HG02759 (cell line): Measurements from ENCODE around the gene MBD6.
"Not testable (repeated sequence)": the region's sequence is repeated elsewhere in the genome, so short reads cannot be mapped to it uniquely, and the experiment has no call there.

Experiments used
- ATAC-seq: cut with Tn5 transposase; IDR thresholded peaks from one replicate; pipeline ENCODE4 v1.9.1; 2021; ENCODE audit warnings: mild to moderate bottlenecking, moderate library complexity; ENCODE audit not compliant: unreplicated experiment

Gene MBD6

DNA sequence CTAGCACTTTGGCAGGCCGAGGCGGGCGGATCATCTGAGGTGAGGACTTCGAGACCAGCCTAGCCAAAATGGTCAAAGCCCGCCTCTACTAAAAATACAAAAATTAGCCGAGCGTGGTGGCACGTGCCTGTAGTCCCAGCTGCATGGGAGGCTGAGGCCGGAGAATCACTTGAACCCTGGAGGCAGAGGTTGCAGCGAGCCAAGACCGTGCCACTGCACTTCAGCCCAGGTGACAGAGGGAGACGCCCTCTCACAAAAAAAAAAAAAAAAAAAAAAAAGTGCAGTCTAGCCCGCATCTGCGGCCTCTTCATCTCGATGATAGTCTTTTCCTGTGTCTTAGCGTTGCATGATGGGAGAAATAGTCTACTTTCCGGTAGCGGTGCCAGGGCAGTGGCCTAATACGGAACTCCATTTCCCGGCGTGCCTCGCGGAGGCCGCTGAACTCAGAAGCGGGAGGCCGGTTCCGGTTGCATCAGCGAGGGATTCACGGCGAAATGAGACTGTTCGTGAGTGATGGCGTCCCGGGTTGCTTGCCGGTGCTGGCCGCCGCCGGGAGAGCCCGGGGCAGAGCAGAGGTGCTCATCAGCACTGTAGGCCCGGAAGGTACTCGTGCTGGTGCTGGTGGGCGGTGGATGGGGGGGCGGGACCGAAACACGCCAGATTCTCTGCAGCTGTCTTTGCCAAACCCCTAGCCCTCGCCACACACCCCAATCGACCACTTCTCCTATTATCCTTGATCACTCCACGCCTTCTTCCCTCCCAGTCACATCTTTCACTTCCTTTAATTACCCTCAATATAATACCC is 34.8 kb upstream of the MBD6 start, which contains the start of gene MARS1:
Gene MARS1 (plus strand): TSS at position 472 of the 805 bp plus-strand sequence. CDS start 23 bp downstream, at position 495.
- ATAC-seq = peak; percentile 98

- no peak for ATAC-seq
Observed at GRCh38 chr12:57488402-57489156, 34.0 kb upstream of the MBD6 start.

GRCh38 chr12:57489157-57489641 is 33.4 kb upstream of the MBD6 start:
- no peak for ATAC-seq

- no peak for ATAC-seq
Observed at GRCh38 chr12:57490126-57490525, 32.5 kb upstream of the MBD6 start.

- ATAC-seq = no peak
Observed at GRCh38 chr12:57491393-57492280, 31.0 kb upstream of the MBD6 start.

DNA sequence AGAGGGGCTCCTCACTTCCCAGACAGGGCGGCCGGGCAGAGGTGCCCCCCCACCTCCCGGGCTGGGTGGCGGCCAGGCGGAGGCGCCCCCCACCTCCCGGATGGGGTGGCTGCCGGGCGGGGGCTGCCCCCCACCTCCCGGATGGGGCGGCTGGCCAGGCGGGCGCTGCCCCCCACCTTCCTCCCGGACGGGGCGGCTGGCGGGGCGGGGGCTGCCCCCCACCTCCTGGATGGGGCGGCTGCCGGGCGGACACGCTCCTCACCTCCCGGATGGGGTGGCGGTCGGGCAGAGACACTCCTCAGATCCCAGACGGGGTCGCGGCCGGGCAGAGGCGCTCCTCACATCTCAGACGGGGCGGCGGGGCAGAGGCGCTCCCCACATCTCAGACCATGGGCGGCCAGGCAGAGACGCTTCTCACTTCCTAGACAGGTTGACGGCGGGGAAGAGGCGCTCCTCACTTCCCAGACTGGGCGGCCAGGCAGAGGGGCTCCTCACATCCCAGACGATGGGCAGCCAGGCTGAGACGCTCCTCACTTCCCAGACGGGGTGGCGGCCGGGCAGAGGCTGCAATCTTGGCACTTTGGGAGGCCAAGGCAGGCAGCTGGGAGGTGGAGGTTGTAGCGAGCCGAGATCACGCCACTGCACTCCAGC is 27.4 kb upstream of the MBD6 start:
- not testable (repeated sequence) for ATAC-seq

DNA sequence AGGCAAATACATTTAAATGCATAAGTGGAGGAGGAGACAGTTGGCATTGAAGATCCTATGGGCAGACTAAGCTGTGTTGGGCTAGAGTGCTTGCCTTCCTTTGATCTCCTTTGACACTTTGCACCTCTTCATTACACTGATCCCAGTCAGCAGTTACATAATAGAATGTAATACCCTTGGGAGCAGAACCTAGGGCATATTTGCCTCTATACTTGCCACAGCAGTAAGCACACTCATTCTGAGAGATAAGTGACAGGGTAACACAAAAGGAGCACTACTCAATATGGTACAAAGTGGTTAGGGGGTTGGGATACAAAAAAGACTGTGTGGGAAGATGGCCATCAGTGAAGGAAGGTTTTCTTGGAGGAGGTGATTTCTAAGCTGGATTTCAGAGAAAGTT is 25.8 kb upstream of the MBD6 start:
- ATAC-seq = no peak

- no peak for ATAC-seq
Observed at GRCh38 chr12:57497223-57498131, 25.1 kb upstream of the MBD6 start.

- no peak for ATAC-seq
Observed at GRCh38 chr12:57498132-57498502, 24.5 kb upstream of the MBD6 start.

- ATAC-seq = no peak
Observed at GRCh38 chr12:57498571-57498970, 24.1 kb upstream of the MBD6 start.

GRCh38 chr12:57500213-57500612 is 22.4 kb upstream of the MBD6 start:
- no peak for ATAC-seq

DNA sequence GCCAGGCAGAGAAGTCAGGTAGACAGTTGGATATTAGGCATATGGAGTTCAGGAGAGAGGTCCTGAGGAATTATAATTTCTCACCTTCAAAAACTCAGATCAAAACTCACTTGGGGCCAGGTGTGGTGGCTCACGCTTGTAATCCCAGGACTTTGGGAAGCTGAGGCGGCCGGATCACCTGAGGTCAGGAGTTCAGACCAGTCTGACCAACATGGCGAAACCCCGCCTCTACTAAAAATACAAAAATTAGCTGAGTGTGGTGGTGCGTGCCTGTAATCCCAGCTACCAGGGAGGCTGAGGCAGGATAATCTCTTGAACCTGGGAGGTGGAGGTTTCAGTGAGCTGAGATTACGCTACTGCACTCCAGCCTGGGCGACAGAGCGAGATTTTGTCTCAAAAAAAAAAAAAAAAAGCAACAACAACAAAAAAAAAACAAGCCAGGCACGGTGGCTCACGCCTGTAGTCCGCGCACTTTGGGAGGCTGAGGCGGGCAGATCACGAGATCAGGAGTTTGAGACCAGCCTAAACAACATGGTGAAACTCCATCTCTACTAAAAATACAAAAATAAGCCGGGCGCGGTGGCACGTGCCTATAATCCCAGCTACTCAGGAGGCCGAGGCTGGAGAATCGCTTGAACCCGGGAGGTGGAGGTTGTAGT is 20.2 kb upstream of the MBD6 start:
- not testable (repeated sequence) for ATAC-seq

- ATAC-seq = not testable (repeated sequence)
Observed at GRCh38 chr12:57506541-57506940, 16.1 kb upstream of the MBD6 start.

GRCh38 chr12:57507796-57508195 is 14.8 kb upstream of the MBD6 start:
- ATAC-seq = not testable (repeated sequence)

DNA sequence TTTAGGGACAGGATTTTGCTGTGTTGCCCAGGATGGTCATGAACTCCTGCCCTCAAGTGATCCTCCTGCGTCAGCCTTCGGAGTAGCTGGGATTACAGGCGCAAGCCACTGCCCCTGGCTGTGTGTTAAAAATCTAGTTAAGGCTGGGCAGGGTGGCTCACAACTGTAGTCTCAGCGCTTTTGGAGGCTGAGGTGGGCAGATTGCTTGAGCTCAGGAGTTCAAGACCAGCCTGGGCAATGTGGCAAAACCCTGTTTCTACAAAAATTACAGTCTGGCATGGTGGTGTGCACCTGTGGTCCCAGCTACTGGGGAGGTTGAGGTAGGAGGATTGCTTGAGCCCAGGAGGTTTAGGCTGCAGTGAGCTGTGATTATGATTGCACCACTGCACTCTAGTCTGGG is 11.5 kb upstream of the MBD6 start:
- no peak for ATAC-seq

GRCh38 chr12:57511588-57512325 is 10.9 kb upstream of the MBD6 start:
- no peak for ATAC-seq

GRCh38 chr12:57512665-57513064 is 10.0 kb upstream of the MBD6 start:
- ATAC-seq = no peak

GRCh38 chr12:57513266-57513665 is 9.4 kb upstream of the MBD6 start:
- no peak for ATAC-seq
